Endometrium (tissue), 2 donors: ENCODE measurements around the gene CCDC107.

Source experiments
- FAIRE-seq: peaks from 2 replicates; lab custom pipeline; 2012; peaks lifted over from hg19 to GRCh38; lab: Jason Lieb, UNC
- donor health status: control.
- donor health status: control.

CCDC107 gene

DNA sequence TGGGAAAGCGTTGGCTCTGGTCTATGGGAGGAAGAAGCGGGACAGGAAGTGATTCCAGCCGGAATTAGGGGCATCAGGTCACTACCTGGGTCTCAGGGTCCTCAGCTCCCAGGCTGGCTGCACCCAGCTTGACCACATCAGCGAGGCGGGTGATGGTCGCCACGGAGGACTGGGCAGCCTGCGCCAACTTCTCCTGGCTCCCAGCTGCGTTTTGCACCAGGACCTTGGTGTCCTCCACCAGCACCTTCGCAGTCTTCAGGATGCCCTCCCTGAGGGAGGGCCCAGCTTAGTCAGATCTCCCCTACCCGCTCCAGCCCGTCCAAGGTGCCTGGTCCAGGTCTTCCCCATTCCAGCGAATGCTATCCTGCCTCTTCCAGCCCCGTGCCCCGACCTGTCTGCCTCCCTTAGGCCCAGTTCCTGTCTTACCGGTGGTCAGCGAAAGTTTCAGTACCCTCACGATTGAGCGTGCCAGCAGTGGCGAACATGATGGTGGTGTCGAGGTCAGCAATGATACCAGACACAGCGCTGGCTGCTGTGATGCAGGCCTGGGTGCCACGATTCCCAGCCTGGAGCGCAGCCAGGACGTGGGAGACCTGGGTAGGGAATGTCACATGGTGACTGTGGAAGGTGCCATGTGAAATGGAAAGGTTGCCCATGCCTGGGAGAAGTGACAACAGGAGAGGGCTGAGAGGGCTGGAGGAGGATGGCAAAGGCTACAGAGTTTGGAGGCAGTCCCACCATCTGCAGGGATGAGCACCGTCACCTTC is 46.0 kb downstream of the CCDC107 start:
- no peak for FAIRE-seq

DNA sequence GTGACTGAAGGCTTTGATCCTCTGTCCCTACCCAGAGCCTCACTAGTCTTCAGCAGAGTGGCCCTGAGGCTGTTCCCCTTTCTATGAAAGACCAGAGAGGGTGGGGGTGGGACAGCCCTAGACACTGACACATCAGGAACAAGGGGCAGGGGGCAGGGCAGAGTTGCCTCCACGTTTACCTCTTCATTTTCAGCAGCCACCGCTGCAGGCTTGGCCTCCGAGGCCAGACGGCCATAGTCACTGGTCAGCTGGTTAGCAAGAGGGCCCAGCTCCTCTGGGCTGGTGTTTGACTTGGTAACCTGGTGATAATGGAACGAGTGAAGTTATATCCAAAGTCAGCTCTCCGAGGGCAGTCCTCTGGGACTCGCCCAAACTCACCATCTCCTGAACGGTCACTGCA is 47.3 kb downstream of the CCDC107 start:
- no peak for FAIRE-seq

DNA sequence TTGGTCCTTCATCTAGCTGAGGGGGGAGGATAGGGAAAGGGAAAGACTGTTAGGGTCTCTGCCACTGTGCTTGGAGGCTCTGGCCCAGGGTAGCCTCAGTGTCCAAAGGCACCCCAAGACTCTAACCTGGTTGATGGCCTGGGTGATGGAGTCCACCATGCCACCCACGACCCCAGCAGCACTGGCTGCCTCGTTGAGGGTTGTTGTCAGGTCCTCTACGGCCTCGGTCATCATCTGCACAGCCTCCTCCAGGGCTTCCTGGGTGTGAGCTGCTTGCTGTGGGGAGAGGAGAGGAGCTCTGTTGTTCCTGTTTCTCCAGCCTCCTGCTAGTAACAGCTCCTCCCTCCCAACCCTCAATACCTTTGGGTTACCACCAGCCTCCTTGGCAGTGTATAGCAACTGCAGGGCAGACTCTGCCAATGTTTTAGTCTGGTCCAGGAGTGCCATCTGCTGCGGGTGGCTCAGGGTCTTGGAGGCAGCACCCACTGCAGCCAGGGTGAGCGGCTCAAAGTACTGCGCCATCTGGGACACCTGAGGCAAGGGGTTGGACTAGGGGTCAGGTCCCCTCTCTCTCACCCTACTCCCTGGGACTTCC is 47.8 kb downstream of the CCDC107 start:
- no peak for FAIRE-seq

DNA sequence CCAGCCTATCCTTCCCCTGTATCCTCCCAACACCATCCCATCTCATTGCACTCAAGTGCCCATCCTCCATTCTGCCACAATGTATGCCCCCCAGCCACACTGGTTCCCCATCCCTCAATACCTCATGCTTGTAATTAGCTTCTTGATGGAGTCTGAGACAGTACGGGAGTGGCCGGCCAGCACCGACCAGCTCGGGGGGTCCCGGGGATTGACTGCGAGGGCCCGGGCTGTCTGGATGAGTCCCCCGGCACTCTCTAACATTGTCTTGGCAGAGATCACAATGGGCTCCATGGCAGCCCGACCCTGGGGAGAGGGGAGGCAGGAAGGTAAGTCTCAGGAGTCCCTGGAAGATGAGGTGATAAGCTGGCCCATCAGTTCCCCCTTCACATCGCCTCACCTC is 48.9 kb downstream of the CCDC107 start:
- FAIRE-seq: no peak

- FAIRE-seq: no peak
Observed at GRCh38 chr9:35708146-35708545, 50.1 kb downstream of the CCDC107 start.

- FAIRE-seq: no peak
Observed at GRCh38 chr9:35710818-35711500, 52.9 kb downstream of the CCDC107 start.
